Thoracic aorta (tissue), 2 donors: Measurements from ENCODE around the gene POMT2. TPM values are rescaled to one million over a fixed set of nuclear protein-coding genes. Genes with fewer than 3 reads are reported as not detected.

ENCODE experiments used
- ATAC-seq: fragments of 150-250 bp; one replicate; pipeline ENCODE4 v1.8.0; 2017; ENCODE audit warnings: low read depth; ENCODE audit not compliant: insufficient number of reproducible peaks, low FRiP score
- DNase-seq: peaks from one replicate; pipeline ENCODE4 v3.0.0-alpha.2; 2020; ENCODE audit warnings: low spot score
- H3K27ac ChIP-seq, 2 donors: fragments of 200-600 bp; sonication (generic); 1 replicate in 1 of 2; 2 replicates in 1 of 2; pipeline ENCODE4 v1.5.1; 2016; ENCODE audit warnings: mild to moderate bottlenecking in 2 of 2, moderate library complexity in 2 of 2
- H3K27me3 ChIP-seq: fragments of 200-600 bp; sonication (generic); replicated peaks from 2 replicates; pipeline ENCODE4 v1.6.0; 2016; ENCODE audit warnings: mild to moderate bottlenecking; ENCODE audit not compliant: insufficient read depth
- H3K36me3 ChIP-seq: fragments of 200-600 bp; sonication (generic); one replicate; pipeline ENCODE4 v1.5.1; 2016
- H3K4me1 ChIP-seq, 2 donors: fragments of 200-600 bp; sonication (generic); 1 replicate in 1 of 2; 2 replicates in 1 of 2; pipeline versions ENCODE4 v1.5.1 to v1.6.0; 2016; ENCODE audit warnings: low read depth in 2 of 2, mild to moderate bottlenecking in 1 of 2; ENCODE audit not compliant: control insufficient read depth in 1 of 2
- H3K4me3 ChIP-seq: fragments of 200-600 bp; sonication (generic); 2 replicates; pipeline ENCODE4 v1.5.1; 2016; ENCODE audit warnings: mild to moderate bottlenecking
- H3K9me3 ChIP-seq: fragments of 200-600 bp; sonication (generic); 2 replicates; pipeline ENCODE4 v1.5.1; 2016
- total RNA-seq, 2 donors: library from RNA; depleted of rRNA; stranded (reverse); fragments of >200 nt; gene quantifications; one replicate each; pipeline versions ENCODE4 v1.1.0 to v1.2.3, GENCODE V29; 2016
- TF ChIP-seq, protein P1 (sequence below): fragments of 200-600 bp; sonication (generic); IDR thresholded peaks from one replicate; pipeline ENCODE4 v1.5.1; 2019; ENCODE audit warnings: antibody characterized with exemption

POMT2 gene
- total RNA-seq, 2 donors from 2014 or later, result 15.8 to 25.0 TPM

DNA sequence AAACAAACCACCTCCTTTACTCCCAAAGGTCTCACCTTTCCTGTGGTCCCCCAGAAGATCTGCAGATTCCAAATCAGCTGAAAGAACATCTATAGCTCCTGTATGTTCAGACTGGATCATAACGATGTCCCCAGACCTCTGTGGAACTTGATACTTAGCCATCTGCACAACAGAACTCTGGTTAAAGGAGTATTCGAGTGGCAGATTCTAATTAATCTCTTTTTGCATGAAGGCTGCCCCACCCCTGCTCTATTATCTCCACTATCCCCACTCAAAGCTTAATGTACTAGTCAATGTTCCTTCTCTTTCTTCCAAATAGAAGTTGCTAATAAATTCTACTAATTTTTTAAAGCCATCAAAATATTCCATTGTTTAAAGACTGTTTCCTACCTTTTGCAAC is 23.0 kb upstream of the POMT2 start:
- ATAC-seq (no peak), DNase-seq (no peak)
- Histone ChIP-seq H3K4me3 (no peak overlapping the region), H3K27me3 (no peaks in the 10 kb centered on the region), H3K4me1 (no peaks in the 10 kb centered on the region), H3K36me3 (peaks cover 29% of the 10 kb centered on the region), H3K27ac (no peak overlapping the region), H3K9me3 (no peaks in the 10 kb centered on the region)
- TF ChIP-seq, protein P1, sequence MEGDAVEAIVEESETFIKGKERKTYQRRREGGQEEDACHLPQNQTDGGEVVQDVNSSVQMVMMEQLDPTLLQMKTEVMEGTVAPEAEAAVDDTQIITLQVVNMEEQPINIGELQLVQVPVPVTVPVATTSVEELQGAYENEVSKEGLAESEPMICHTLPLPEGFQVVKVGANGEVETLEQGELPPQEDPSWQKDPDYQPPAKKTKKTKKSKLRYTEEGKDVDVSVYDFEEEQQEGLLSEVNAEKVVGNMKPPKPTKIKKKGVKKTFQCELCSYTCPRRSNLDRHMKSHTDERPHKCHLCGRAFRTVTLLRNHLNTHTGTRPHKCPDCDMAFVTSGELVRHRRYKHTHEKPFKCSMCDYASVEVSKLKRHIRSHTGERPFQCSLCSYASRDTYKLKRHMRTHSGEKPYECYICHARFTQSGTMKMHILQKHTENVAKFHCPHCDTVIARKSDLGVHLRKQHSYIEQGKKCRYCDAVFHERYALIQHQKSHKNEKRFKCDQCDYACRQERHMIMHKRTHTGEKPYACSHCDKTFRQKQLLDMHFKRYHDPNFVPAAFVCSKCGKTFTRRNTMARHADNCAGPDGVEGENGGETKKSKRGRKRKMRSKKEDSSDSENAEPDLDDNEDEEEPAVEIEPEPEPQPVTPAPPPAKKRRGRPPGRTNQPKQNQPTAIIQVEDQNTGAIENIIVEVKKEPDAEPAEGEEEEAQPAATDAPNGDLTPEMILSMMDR, result no peak

DNA sequence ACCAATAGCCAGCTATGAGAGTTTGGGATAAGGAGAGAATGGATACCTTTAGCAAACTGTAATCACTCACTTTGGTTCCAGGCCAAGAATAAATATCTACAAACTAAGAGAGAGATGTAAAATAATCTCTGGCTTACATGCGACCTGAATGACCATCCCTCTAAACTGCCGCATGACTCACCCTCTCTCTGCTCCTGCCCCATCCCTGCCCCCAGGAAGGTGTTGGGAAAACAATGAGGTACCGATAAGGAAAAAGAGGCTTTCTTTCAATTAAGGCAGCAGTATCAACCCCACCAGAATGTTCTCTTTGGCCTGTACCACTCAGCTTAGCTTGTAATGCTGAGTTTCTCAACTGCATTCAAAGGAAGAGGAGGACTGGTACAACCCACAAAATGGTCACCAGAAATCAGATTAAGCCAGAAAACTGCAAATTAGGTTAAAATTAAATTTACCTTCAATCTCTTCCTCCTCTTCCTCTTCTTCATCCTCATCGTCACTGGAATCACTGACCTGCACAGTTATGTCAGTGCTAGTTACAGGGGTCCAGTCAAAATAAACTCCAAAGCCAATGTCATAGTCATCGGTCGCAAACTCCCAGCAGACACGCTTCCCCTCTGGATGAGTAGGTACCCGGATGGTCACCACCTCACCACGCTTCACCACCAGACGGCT is 22.2 kb upstream of the POMT2 start:
- DNase-seq (no peak), ATAC-seq (no peak)
- no peaks in the 10 kb centered on the region for H3K27me3 ChIP-seq
- TF ChIP-seq, protein P1, result no peak
- no peak overlapping the region for H3K27ac ChIP-seq
- H3K9me3 ChIP-seq, result no peaks in the 10 kb centered on the region
- no peaks in the 10 kb centered on the region for H3K4me1 ChIP-seq
- no peak overlapping the region for H3K4me3 ChIP-seq
- peaks cover 29% of the 10 kb centered on the region for H3K36me3 ChIP-seq

DNA sequence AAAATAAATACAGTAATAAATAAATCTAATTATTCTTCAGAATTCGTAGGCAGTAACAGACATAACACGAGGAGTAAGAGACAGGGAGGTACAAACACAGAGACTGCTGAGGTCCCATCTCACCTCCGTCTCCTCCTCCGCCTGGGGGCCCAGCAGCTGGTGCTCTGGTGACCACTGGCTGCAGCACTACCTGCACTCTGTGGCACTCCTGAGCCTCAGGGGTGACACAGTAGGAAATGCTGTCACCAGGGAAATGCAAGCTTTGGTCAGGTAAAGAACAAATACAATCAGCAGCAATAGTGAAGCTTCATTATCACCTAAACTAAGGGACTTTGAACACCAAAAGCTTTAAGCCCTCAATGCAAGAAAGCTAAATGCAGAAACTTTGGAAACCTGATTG is 19.7 kb upstream of the POMT2 start:
- TF ChIP-seq, protein P1, result no peak
- peaks cover 29% of the 10 kb centered on the region for H3K36me3 ChIP-seq

DNA sequence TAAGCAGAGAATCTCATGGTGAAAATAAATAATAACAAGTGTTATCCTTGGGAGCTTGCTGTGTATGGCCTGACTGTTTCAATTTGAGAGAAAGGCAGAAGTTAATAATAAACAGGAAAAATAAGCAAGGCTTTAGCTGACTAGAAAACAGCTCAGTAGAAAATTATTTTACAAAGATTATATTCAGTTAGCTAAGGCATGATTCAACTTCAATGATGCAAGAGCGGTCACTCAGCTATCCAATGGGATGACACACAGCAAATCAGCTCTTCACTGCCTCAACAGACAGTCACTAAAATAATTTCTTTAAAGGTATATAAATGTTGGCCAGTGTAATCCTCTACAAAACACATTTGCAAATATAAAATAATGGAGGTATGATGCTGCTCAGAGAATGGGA is 18.7 kb upstream of the POMT2 start:
- Histone ChIP-seq H3K4me1 (no peaks in the 10 kb centered on the region), H3K4me3 (no peak overlapping the region), H3K36me3 (peaks cover 29% of the 10 kb centered on the region), H3K27ac (no peak overlapping the region), H3K27me3 (no peaks in the 10 kb centered on the region), H3K9me3 (no peaks in the 10 kb centered on the region)
- TF ChIP-seq, protein P1, result no peak
- ATAC-seq (no peak), DNase-seq (no peak)

More for the DNA sequence above, 19.7 kb upstream of the POMT2 start:
- H3K27me3 ChIP-seq, result no peaks in the 10 kb centered on the region
- ATAC-seq (no peak), DNase-seq (no peak)
- H3K27ac ChIP-seq, result no peak overlapping the region
- no peaks in the 10 kb centered on the region for H3K9me3 ChIP-seq
- no peaks in the 10 kb centered on the region for H3K4me1 ChIP-seq
- H3K4me3 ChIP-seq, result no peak overlapping the region

DNA sequence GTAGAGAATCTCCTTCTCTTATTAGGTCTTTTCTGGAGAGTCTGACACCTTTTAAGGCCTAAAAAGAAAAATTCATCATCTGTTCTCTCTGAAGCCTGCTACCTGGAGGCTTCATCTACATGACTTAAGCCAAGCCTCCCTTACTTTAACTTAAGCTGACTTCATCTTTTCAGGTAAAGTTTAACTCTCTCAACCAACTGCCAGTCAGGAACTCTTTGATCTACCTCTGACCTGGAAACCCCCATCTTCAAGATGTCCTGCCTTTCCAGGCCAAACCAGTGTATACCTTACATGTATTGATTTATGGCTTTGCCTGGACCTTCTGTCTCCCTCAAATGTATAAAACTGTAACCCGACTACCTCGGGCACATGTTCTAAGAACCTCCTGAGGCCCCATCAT is 17.6 kb upstream of the POMT2 start:
- H3K36me3 ChIP-seq, result peaks cover 28% of the 10 kb centered on the region

More for the DNA sequence above, 17.6 kb upstream of the POMT2 start:
- Histone ChIP-seq H3K27me3 (no peaks in the 10 kb centered on the region), H3K4me3 (no peak overlapping the region), H3K4me1 (no peaks in the 10 kb centered on the region), H3K9me3 (no peaks in the 10 kb centered on the region), H3K27ac (no peak overlapping the region)
- DNase-seq (no peak), ATAC-seq (no peak)
- TF ChIP-seq, protein P1, result no peak
